Hepatocyte (in vitro differentiated cells): ENCODE measurements around the gene LPCAT3. TPM values are rescaled to one million over a fixed set of nuclear protein-coding genes. Genes with fewer than 3 reads are reported as not detected.

ENCODE experiments used
- DNase-seq: peaks from one replicate; pipeline ENCODE4 v3.0.0-alpha.2; 2016; ENCODE audit warnings: low spot score
- H2AFZ ChIP-seq: fragments of 200-600 bp; sonication (generic); 2 replicates; pipeline ENCODE4 v1.6.0; 2016; ENCODE audit warnings: antibody characterized with exemption, mild to moderate bottlenecking
- H3K27ac ChIP-seq: fragments of 200-600 bp; sonication (generic); 2 replicates; pipeline ENCODE4 v1.5.1; 2016; ENCODE audit warnings: mild to moderate bottlenecking
- H3K27me3 ChIP-seq: fragments of 200-600 bp; sonication (generic); 2 replicates; pipeline ENCODE4 v1.6.1; 2016
- H3K36me3 ChIP-seq: fragments of 200-600 bp; sonication (generic); replicated peaks from 2 replicates; pipeline ENCODE4 v1.5.1; 2016; ENCODE audit warnings: low read depth; ENCODE audit not compliant: insufficient read depth
- H3K4me1 ChIP-seq: fragments of 200-600 bp; sonication (generic); 2 replicates; pipeline ENCODE4 v1.5.1; 2016; ENCODE audit warnings: mild to moderate bottlenecking, moderate library complexity; ENCODE audit not compliant: insufficient read depth
- H3K4me2 ChIP-seq: fragments of 200-600 bp; sonication (generic); 2 replicates; pipeline ENCODE4 v1.6.0; 2016
- H3K4me3 ChIP-seq: fragments of 200-600 bp; sonication (generic); 2 replicates; pipeline ENCODE4 v1.5.1; 2016; ENCODE audit warnings: mild to moderate bottlenecking
- H3K79me2 ChIP-seq: fragments of 200-600 bp; sonication (generic); 2 replicates; pipeline ENCODE4 v1.6.0; 2017; ENCODE audit warnings: mild to moderate bottlenecking
- H3K9me2 ChIP-seq: fragments of 200-600 bp; sonication (generic); replicated peaks from 2 replicates; pipeline ENCODE4 v1.6.0; 2017; ENCODE audit warnings: mild to moderate bottlenecking; ENCODE audit not compliant: insufficient read depth
- H3K9me3 ChIP-seq: fragments of 200-600 bp; sonication (generic); 2 replicates; pipeline ENCODE4 v1.5.1; 2016; ENCODE audit warnings: low read depth, mild to moderate bottlenecking
- H4K20me1 ChIP-seq: fragments of 200-600 bp; sonication (generic); 2 replicates; pipeline ENCODE4 v1.6.0; 2016; ENCODE audit warnings: mild to moderate bottlenecking; ENCODE audit not compliant: insufficient read depth, poor library complexity, severe bottlenecking
- CTCF ChIP-seq: fragments of 200-600 bp; sonication (generic); IDR thresholded peaks from 2 replicates; pipeline ENCODE4 v1.5.1; 2016; ENCODE audit warnings: antibody characterized with exemption, mild to moderate bottlenecking; ENCODE audit not compliant: poor library complexity
- EZH2 ChIP-seq: fragments of 200-600 bp; sonication (generic); IDR thresholded peaks from 2 replicates; pipeline ENCODE4 v1.6.1; 2016; ENCODE audit warnings: antibody characterized with exemption, mild to moderate bottlenecking, borderline replicate concordance
- EZH2phosphoT487 ChIP-seq: fragments of 200-600 bp; sonication (generic); IDR thresholded peaks from one replicate; pipeline ENCODE4 v1.6.1; 2018; ENCODE audit warnings: antibody characterized with exemption, mild to moderate bottlenecking, low read depth, moderate library complexity; ENCODE audit not compliant: unreplicated experiment, severe bottlenecking
- WGBS: methylation state at CpG from one replicate; pipeline ENCODE4 v1.1.6; 2016; ENCODE audit warnings: low lambda C conversion rate; ENCODE audit errors: missing lambda C conversion rate; 5-methylcytosine and 5-hydroxymethylcytosine counted together
- polyA plus RNA-seq: library from polyadenylated mRNA; unstranded; fragments of >200 nt; fragmentation: Nextera tagmentation; extraction: Ambion mirVana; gene quantifications from 2 replicates; pipeline ENCODE4 v1.2.1, GENCODE V29; 2016
- total RNA-seq: library from RNA; depleted of rRNA; stranded (reverse); fragments of >200 nt; gene quantifications from 2 replicates; pipeline ENCODE4 v1.2.3, GENCODE V29; 2014

The LPCAT3 gene, protein sequence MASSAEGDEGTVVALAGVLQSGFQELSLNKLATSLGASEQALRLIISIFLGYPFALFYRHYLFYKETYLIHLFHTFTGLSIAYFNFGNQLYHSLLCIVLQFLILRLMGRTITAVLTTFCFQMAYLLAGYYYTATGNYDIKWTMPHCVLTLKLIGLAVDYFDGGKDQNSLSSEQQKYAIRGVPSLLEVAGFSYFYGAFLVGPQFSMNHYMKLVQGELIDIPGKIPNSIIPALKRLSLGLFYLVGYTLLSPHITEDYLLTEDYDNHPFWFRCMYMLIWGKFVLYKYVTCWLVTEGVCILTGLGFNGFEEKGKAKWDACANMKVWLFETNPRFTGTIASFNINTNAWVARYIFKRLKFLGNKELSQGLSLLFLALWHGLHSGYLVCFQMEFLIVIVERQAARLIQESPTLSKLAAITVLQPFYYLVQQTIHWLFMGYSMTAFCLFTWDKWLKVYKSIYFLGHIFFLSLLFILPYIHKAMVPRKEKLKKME
- total RNA-seq (76.9 and 78.6 TPM in 2 replicates), polyA plus RNA-seq (118 and 119 TPM in 2 replicates)

DNA sequence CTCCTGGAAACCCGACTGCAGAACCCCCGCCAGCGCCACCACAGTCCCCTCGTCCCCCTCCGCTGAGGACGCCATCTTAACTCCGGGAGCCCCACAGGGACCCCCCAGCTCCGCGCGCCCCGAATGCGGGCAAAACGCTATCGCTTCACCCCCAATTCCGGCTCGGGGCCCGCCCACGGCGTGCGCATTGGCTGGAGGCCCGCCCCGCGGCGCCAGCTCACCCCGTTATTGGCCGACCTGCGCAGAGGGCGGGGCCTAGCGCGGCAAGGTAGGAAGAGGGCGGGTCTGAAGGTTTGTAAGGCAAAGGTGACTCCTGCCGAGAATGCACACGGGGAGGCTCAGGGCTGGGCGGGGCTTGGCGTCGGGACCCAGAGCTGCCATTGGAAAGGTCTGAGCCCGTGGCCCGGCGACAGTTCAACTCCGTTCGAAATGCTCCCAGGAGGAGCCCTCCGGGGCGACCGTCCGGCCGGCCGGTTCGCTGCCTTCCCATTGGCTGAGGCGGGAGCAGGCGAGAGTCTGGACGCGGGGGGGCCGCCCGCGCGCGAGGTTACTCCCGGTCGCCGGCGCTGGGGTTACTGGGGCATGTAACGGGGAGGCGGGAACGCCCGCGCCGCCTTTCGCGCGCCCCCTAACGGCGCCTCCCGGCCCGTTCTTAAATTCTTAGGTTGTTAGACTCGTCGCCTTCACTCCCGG lies at the start of gene LPCAT3:
LPCAT3 (minus strand) TSS at position 127 of the 693 bp plus-strand sequence; CDS start at position 75, 52 bp downstream.
- peak within 1 kb of the TSS; percentile 63 for H2AFZ ChIP-seq
- H3K79me2 ChIP-seq, result peaks cover 40% of the 10 kb centered on the region
- peak; percentile 98 for DNase-seq
- peak within 1 kb of the TSS; percentile 85 for H3K4me2 ChIP-seq
- H3K27ac ChIP-seq, result peak within 1 kb of the TSS; percentile 90
- H3K9me2 ChIP-seq, result no peaks in the 10 kb centered on the region
- H3K27me3 ChIP-seq, result no peaks in the 10 kb centered on the region
- peak within 1 kb of the TSS; percentile 66 for H3K4me3 ChIP-seq
- no peaks in the 10 kb centered on the region for H3K36me3 ChIP-seq
- 1% methylated on average over 60 of the region's 77 CpGs for WGBS
- H4K20me1 ChIP-seq, result no peaks in the 10 kb centered on the region
- H3K9me3 ChIP-seq, result no peaks in the 10 kb centered on the region
- TF ChIP-seq EZH2 (no peak), CTCF (peak; percentile 88)
- peaks cover 14% of the 10 kb centered on the region for H3K4me1 ChIP-seq

DNA sequence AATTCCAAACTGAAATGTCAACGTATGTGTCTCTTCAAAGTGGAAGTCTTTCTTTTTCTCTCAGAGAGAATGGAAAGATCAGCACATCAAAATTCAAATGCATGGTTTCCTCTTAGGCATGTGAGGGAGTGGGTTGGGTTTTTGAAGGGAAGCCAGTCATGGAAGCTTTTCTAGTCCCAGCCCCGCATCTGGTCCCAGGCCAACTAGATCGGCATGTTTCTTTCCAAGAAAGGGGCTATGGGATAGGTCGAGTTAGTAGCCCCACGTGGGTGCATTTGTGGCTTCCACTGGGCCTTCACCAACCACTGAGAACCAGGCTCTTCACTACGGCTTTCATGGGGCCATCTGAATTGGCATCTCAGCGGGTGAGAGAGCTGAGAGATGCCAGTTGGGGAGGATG lies 48.8 kb upstream of the LPCAT3 start:
- Histone ChIP-seq H3K36me3 (no peaks in the 10 kb centered on the region), H3K9me3 (no peaks in the 10 kb centered on the region), H4K20me1 (no peaks in the 10 kb centered on the region), H3K4me3 (no peak overlapping the region), H3K27me3 (no peaks in the 10 kb centered on the region), H2AFZ (no peak overlapping the region), H3K4me2 (no peak overlapping the region), H3K9me2 (no peaks in the 10 kb centered on the region), H3K27ac (no peak overlapping the region), H3K79me2 (no peaks in the 10 kb centered on the region), H3K4me1 (peaks cover 16% of the 10 kb centered on the region)
- no peak for DNase-seq
- TF ChIP-seq CTCF (no peak), EZH2 (no peak), EZH2phosphoT487 (no peak)
- WGBS, result 91% methylated on average over 7 of the region's 7 CpGs

DNA sequence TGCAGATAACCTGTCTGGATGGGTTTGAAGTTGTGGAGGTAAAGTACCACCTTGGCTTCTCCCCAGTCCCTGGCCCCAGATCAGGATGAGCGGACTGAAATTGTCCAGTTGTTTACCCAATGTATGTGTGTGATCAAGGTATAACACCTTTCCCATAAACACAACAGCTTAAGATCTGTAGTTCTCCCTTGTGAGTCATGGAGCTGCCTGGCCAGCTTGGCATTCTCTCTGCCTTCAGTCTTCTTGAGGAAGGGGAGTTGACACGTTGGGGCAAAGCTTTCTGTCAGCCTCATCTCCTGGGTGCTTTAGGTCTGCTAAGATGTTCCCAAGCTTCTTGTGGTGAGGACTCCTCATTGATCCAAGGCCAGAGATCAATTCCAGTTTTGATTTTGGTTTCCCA lies 48.3 kb upstream of the LPCAT3 start:
- TF ChIP-seq EZH2 (no peak), CTCF (no peak), EZH2phosphoT487 (no peak)
- 91% methylated on average over 2 of the region's 2 CpGs for WGBS
- no peak overlapping the region for H3K4me3 ChIP-seq
- H3K9me2 ChIP-seq, result no peaks in the 10 kb centered on the region
- H3K4me2 ChIP-seq, result no peak overlapping the region
- H3K27ac ChIP-seq, result no peak overlapping the region
- H3K79me2 ChIP-seq, result no peaks in the 10 kb centered on the region
- no peaks in the 10 kb centered on the region for H3K27me3 ChIP-seq
- no peak overlapping the region for H2AFZ ChIP-seq
- H4K20me1 ChIP-seq, result no peaks in the 10 kb centered on the region
- H3K9me3 ChIP-seq, result no peaks in the 10 kb centered on the region
- H3K4me1 ChIP-seq, result peaks cover 16% of the 10 kb centered on the region
- H3K36me3 ChIP-seq, result no peaks in the 10 kb centered on the region
- no peak for DNase-seq
